ENCODE results near the gene AMBRA1. TPM values are rescaled to one million over a fixed set of nuclear protein-coding genes. Genes with fewer than 3 reads are reported as not detected.

AMBRA1 gene
- total and polyA plus RNA-seq, 2 donors (not counting 3 experiments of a cell fraction or from before 2014, with no cell fraction given) = 18.4 to 32.4 TPM

DNA sequence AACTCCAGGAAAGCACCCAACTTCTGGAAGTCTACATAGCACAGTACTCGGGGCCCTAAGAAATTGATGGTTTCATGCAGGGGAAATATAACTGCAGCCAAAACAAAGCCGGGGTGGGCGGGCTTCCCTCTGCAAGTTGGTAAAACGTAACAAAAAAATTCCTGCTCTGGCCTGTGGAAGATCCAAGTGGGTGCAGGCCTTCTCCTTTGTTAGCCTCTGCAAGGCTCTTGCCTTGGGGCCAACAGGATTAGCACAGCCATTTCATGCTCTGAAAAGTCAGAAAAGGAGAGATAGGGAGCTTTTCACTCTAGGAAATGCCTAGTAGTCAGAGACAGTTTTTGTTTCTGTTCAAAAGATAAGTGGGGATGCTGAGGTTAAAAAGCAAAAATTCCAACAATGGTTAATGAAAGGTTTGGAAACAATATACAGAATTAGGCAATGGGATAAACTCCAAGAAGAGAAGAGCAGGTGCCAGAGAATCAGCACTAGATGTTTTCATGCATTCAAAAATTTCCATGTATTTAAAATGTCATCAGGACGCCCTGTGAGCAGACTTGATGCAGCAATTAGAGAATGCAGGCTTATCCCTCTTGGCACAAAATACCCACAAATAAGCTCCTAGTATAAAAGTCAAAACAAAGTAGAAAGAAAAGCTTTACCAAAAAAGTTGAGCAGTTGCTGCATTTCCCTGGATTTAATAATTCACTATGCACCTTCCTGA is 130.0 kb downstream of the AMBRA1 start:
- Histone ChIP-seq H2AFZ (ENCODE audit: low read depth, low read length) (no peak overlapping the region), H3K9me1 (replicated peaks; ENCODE audit: control insufficient read depth, extremely low read depth, insufficient read depth, low read length) (no peaks in the 10 kb centered on the region), H3K4me2 (ENCODE audit: insufficient read depth, low read length) (no peak overlapping the region), H4K20me1 (replicated peaks; ENCODE audit: control insufficient read depth, extremely low read depth, insufficient read depth, low read length) (no peaks in the 10 kb centered on the region), H3K36me3 (ENCODE audit: control insufficient read depth in 2 of 2, extremely low read depth in 1 of 2, insufficient read depth in 2 of 2, low read length in 2 of 2) (no peaks in the 10 kb centered on the region), H3K79me2 (ENCODE audit: control insufficient read depth, insufficient read depth, low read length) (no peaks in the 10 kb centered on the region), H3K27me3 (ENCODE audit: control insufficient read depth in 2 of 2, insufficient read depth in 2 of 2, low read length in 2 of 2) (no peaks in the 10 kb centered on the region), H3K9ac (replicated peaks; ENCODE audit: extremely low read depth, insufficient read depth, low read length) (no peak overlapping the region), H3K9me3 (replicated peaks; ENCODE audit: control insufficient read depth, insufficient read depth, low read length) (no peaks in the 10 kb centered on the region), H3K27ac (ENCODE audit: insufficient read depth, low read depth, low read length) (no peak overlapping the region), H3K4me1 (ENCODE audit: control insufficient read depth, extremely low read depth, insufficient read depth, low read length) (peaks cover 6% of the 10 kb centered on the region), H3K4me3 (replicated peaks in 1 of 3; ENCODE audit: insufficient read depth in 1 of 3, low read depth in 1 of 3, low read length in 3 of 3) (no peak overlapping the region)
- BruUV-seq (replicated peaks) = no TSS peak
- CTCF ChIA-PET = interaction anchor here (1.5 kb wide), 1 partner anchor 58 kb away, joined by 4 read pairs; no protein-coding TSS in a partner anchor
- intact Hi-C loops (cut with micrococcal nuclease) (no loop called here), dilution Hi-C loops (cut with MboI; ENCODE audit: extremely low pct_ligation_motif_present, low sequenced_read_pairs) (no loop called here)
- DNase-seq (ENCODE audit: low read depth, low spot score) (no peak), FAIRE-seq (no peak)
- POLR2A ChIA-PET = no interaction called here
- TF ChIP-seq FOS (IDR thresholded peaks at IDR 0.05; ENCODE audit: borderline replicate concordance, insufficient read depth, low read length) (no peak), EZH2 (IDR thresholded peaks at IDR 0.05; ENCODE audit: borderline replicate concordance, low read depth, low read length, severe bottlenecking) (no peak), POLR2A (IDR thresholded peaks at IDR 0.05; ENCODE audit: low read depth, low read length) (no peak)
- TF ChIP-seq, protein P1, sequence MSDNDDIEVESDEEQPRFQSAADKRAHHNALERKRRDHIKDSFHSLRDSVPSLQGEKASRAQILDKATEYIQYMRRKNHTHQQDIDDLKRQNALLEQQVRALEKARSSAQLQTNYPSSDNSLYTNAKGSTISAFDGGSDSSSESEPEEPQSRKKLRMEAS (IDR thresholded peaks at IDR 0.05; ENCODE audit: insufficient read depth, insufficient read length) = no peak

DNA sequence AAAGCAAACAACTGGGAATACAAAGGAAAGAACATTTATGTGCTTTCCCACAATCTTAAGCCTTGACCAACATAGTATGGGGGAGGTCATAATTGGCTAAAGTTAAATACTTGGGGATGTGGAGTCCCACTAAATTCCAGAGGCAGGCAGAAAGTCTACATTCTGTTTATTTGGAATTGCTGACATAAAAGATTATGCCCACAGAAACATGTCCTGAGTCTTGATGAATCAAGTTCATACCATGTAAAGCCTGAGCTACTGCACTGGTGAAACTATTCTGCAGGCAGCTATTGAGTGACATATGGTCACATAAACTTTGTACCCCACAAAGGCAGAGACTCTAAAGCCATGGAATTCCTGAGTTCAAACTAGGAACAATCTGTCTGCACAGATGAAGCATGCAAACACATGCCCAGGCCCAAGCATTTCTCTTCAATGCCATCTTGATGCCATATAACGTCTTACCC is 132.3 kb downstream of the AMBRA1 start:
- dilution Hi-C loops (cut with MboI; ENCODE audit: extremely low pct_ligation_motif_present, low sequenced_read_pairs) = no loop called here
- Histone ChIP-seq H3K27ac (ENCODE audit: insufficient read depth, low read depth, low read length) (no peak overlapping the region), H3K9me3 (replicated peaks; ENCODE audit: control insufficient read depth, insufficient read depth, low read length) (no peaks in the 10 kb centered on the region), H3K27me3 (ENCODE audit: control insufficient read depth in 2 of 2, insufficient read depth in 2 of 2, low read length in 2 of 2) (no peaks in the 10 kb centered on the region), H2AFZ (ENCODE audit: low read depth, low read length) (no peak overlapping the region), H3K4me3 (replicated peaks in 1 of 3; ENCODE audit: insufficient read depth in 1 of 3, low read depth in 1 of 3, low read length in 3 of 3) (no peak overlapping the region), H3K4me1 (ENCODE audit: control insufficient read depth, extremely low read depth, insufficient read depth, low read length) (peaks cover 6% of the 10 kb centered on the region), H3K79me2 (ENCODE audit: control insufficient read depth, insufficient read depth, low read length) (no peaks in the 10 kb centered on the region), H3K4me2 (ENCODE audit: insufficient read depth, low read length) (peak overlapping the region; percentile 17), H3K9me1 (replicated peaks; ENCODE audit: control insufficient read depth, extremely low read depth, insufficient read depth, low read length) (no peaks in the 10 kb centered on the region), H3K36me3 (ENCODE audit: control insufficient read depth in 2 of 2, extremely low read depth in 1 of 2, insufficient read depth in 2 of 2, low read length in 2 of 2) (no peaks in the 10 kb centered on the region), H3K9ac (replicated peaks; ENCODE audit: extremely low read depth, insufficient read depth, low read length) (no peak overlapping the region), H4K20me1 (replicated peaks; ENCODE audit: control insufficient read depth, extremely low read depth, insufficient read depth, low read length) (no peaks in the 10 kb centered on the region)
- POLR2A ChIA-PET = no interaction called here
- TF ChIP-seq EZH2 (IDR thresholded peaks at IDR 0.05; ENCODE audit: borderline replicate concordance, low read depth, low read length, severe bottlenecking) (no peak), GATA2 (IDR thresholded peaks at IDR 0.05; ENCODE audit: insufficient read depth, insufficient read length, low read depth, low read length) (no peak), JUN (IDR thresholded peaks at IDR 0.05; ENCODE audit: borderline replicate concordance, insufficient read depth, insufficient read length, low read depth) (no peak)
- TF ChIP-seq, protein P2, sequence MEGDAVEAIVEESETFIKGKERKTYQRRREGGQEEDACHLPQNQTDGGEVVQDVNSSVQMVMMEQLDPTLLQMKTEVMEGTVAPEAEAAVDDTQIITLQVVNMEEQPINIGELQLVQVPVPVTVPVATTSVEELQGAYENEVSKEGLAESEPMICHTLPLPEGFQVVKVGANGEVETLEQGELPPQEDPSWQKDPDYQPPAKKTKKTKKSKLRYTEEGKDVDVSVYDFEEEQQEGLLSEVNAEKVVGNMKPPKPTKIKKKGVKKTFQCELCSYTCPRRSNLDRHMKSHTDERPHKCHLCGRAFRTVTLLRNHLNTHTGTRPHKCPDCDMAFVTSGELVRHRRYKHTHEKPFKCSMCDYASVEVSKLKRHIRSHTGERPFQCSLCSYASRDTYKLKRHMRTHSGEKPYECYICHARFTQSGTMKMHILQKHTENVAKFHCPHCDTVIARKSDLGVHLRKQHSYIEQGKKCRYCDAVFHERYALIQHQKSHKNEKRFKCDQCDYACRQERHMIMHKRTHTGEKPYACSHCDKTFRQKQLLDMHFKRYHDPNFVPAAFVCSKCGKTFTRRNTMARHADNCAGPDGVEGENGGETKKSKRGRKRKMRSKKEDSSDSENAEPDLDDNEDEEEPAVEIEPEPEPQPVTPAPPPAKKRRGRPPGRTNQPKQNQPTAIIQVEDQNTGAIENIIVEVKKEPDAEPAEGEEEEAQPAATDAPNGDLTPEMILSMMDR (IDR thresholded peaks at IDR 0.05; ENCODE audit: extremely low read depth in 1 of 2, insufficient read depth in 1 of 2, low read depth in 1 of 2, low read length in 2 of 2) = no peak
- DNase-seq (ENCODE audit: low read depth, low spot score) = peak; percentile 44
- intact Hi-C loops (cut with micrococcal nuclease) = no loop called here
- CTCF ChIA-PET = interaction anchor here (1.2 to 2.2 kb wide), 3 partner anchors 15 to 73 kb away, joined by 3 to 7 read pairs (median 4); no protein-coding TSS in a partner anchor
- peak; percentile 44 for FAIRE-seq
- BruUV-seq (replicated peaks) = no TSS peak
